GM12878 (cell line): ENCODE measurements around the gene ZNF530. TPM values are rescaled to one million over a fixed set of nuclear protein-coding genes. Genes with fewer than 3 reads are reported as not detected.
A peak's percentile ranks its signal among the peaks of the same experiment; 100 is the strongest.

ENCODE experiments used
- ATF3 ChIP-seq: IDR thresholded peaks from 2 replicates; pipeline ENCODE4 v1.6.1; 2011; ENCODE audit warnings: low read depth, mild to moderate bottlenecking, low read length, moderate library complexity, borderline replicate concordance; ENCODE audit errors: extremely low read depth
- BACH1 ChIP-seq: fragments of 450-650 bp; IDR thresholded peaks from 2 replicates; pipeline ENCODE4 v1.6.1; 2017; ENCODE audit warnings: mild to moderate bottlenecking, borderline replicate concordance
- BHLHE40 ChIP-seq, 2 experiments: fragments of 450-650 bp in 1 of 2; IDR thresholded peaks; 2 replicates each; pipeline ENCODE4 v1.6.1; 2011 to 2017; ENCODE audit warnings: low read depth in 2 of 2, borderline replicate concordance in 1 of 2, improper control_type of control experiment in 1 of 2, low read length in 1 of 2, mild to moderate bottlenecking in 1 of 2
- GABPA ChIP-seq: IDR thresholded peaks from 2 replicates; pipeline ENCODE4 v1.6.1; 2014; ENCODE audit warnings: antibody characterized with exemption, low read depth, mild to moderate bottlenecking, inconsistent platforms
- HCFC1 ChIP-seq: fragments of 150-350 bp; IDR thresholded peaks from 2 replicates; pipeline ENCODE4 v1.6.1; 2014; ENCODE audit warnings: low read length
- HDAC6 ChIP-seq: fragments of 200-600 bp; sonication (generic); IDR thresholded peaks from one replicate; pipeline ENCODE4 v1.8.0; 2017; ENCODE audit warnings: antibody characterized with exemption; ENCODE audit not compliant: unreplicated experiment
- IRF3 ChIP-seq: fragments of 450-650 bp; IDR thresholded peaks from 2 replicates; pipeline ENCODE4 v1.6.1; 2014; ENCODE audit warnings: mild to moderate bottlenecking
- IRF5 ChIP-seq: fragments of 450-650 bp; IDR thresholded peaks from 2 replicates; pipeline ENCODE4 v1.6.1; 2017; ENCODE audit warnings: borderline replicate concordance
- KLF5 ChIP-seq: fragments of 450-650 bp; IDR thresholded peaks from 2 replicates; pipeline ENCODE4 v1.6.1; 2014; ENCODE audit warnings: mild to moderate bottlenecking; ENCODE audit not compliant: partially characterized antibody
- NR2C2 ChIP-seq: IDR thresholded peaks from 2 replicates; pipeline ENCODE4 v1.6.1; 2011; ENCODE audit warnings: borderline replicate concordance, low read depth; ENCODE audit not compliant: control insufficient read depth, insufficient read length
- PAX5 ChIP-seq: IDR thresholded peaks from 2 replicates; pipeline ENCODE4 v1.6.1; 2011; ENCODE audit warnings: low read depth, low read length, borderline replicate concordance
- POLR2AphosphoS5 ChIP-seq: IDR thresholded peaks from 2 replicates; pipeline ENCODE4 v1.6.1; 2011; ENCODE audit warnings: mild to moderate bottlenecking, low read length, inconsistent platforms
- POU2F2 ChIP-seq: IDR thresholded peaks from 3 replicates; pipeline ENCODE4 v1.6.1; 2011; ENCODE audit warnings: low read depth, mild to moderate bottlenecking, low read length, borderline replicate concordance
- RELB ChIP-seq: fragments of 450-650 bp; IDR thresholded peaks from 2 replicates; pipeline ENCODE4 v1.6.1; 2017; ENCODE audit warnings: low read depth, mild to moderate bottlenecking, moderate library complexity
- RUNX3 ChIP-seq: IDR thresholded peaks from 2 replicates; pipeline ENCODE4 v1.6.1; 2012; ENCODE audit warnings: low read length, inconsistent platforms
- TARDBP ChIP-seq: IDR thresholded peaks from 2 replicates; pipeline ENCODE4 v1.6.1; 2016; ENCODE audit warnings: borderline replicate concordance
- ZBTB40 ChIP-seq: fragments of 450-650 bp; IDR thresholded peaks from 2 replicates; pipeline ENCODE4 v1.6.1; 2016; ENCODE audit warnings: mild to moderate bottlenecking, moderate library complexity, borderline replicate concordance
- ZNF217 ChIP-seq: fragments of 450-650 bp; IDR thresholded peaks from 2 replicates; pipeline ENCODE4 v1.6.1; 2017; ENCODE audit warnings: antibody characterized with exemption, mild to moderate bottlenecking
- polyA plus RNA-seq, 11 experiments: library from polyadenylated mRNA; depleted of rRNA in 4 of 11; unstranded in 6 of 11; stranded (reverse) in 5 of 11; fragments of >200 nt; fragmentation: Nextera tagmentation in 4 of 11; fragmentation: Illumina TruSeq in 1 of 11; extraction: Ambion mirVana in 4 of 11; extraction: Trizol in 1 of 11; gene quantifications; 1 replicate in 1 of 11; 2 replicates in 10 of 11; pipeline versions ENCODE4 v1.2.1 to v1.2.3, GENCODE V29; 2011 to 2016; ENCODE audit warnings: inconsistent platforms in 2 of 11, missing spikeins in 2 of 11, low read depth in 1 of 11
- total RNA-seq, 4 experiments: library from RNA; depleted of rRNA in 3 of 4; stranded (reverse); fragments of >200 nt in 3 of 4; fragmentation: Illumina TruSeq in 1 of 4; extraction: Trizol in 1 of 4; gene quantifications; 2 replicates each; pipeline versions ENCODE4 v1.2.1 to v1.2.3, GENCODE V29; 2013 to 2021

Gene ZNF530
- total and polyA plus RNA-seq, 10 of the 15 experiments (the other 5 are each of a cell fraction or from before 2014, with no cell fraction given), result 1.9 to 9.3 (median 6.6) TPM

GRCh38 chr19:57559404-57560025, 40.2 kb upstream of the ZNF530 start, which contains the start of gene ZNF550 (continued):
- TF ChIP-seq IRF3, result no peak
- peak; percentile 81; the same call in 1 of the 2 replicates for TF ChIP-seq TARDBP
- TF ChIP-seq RUNX3, result peak; percentile 73
- peak; percentile 56 for TF ChIP-seq KLF5
- no peak for TF ChIP-seq ZNF217
- peak; percentile 76 for TF ChIP-seq POLR2AphosphoS5
- TF ChIP-seq ATF3, result no peak
- TF ChIP-seq IRF5, result no peak
- 0 out of 3 replicates have a peak, but pooled peaks have one; percentile 16 for TF ChIP-seq POU2F2
- TF ChIP-seq BHLHE40 (IDR thresholded peaks at IDR 0.05; ENCODE audit: borderline replicate concordance in 1 of 2, low read depth in 2 of 2, low read length in 1 of 2), result peak in 1 of 2 experiments; percentile 24; a peak in 1 of 4 replicates
- TF ChIP-seq BACH1, result peak; percentile 33; the same call in 1 of the 2 replicates
- TF ChIP-seq HDAC6, result no peak
- TF ChIP-seq HCFC1, result peak; percentile 94
- no peak for TF ChIP-seq NR2C2
- TF ChIP-seq PAX5, result no peak
- peak; percentile 98 for TF ChIP-seq GABPA
- peak; percentile 94 for TF ChIP-seq ZBTB40
- TF ChIP-seq RELB, result no peak
